Stimulated activated CD8-positive, alpha-beta memory T cell treated with anti-CD3 and anti-CD28 coated beads, Interleukin-2, amount 100 ng/mL, for 48 hours (primary cell): ENCODE data around the gene NOC4L.

Experiments
- DNase-seq, 2 donors: peaks; one replicate each; pipeline ENCODE4 v3.0.0-alpha.2; 2020; ENCODE audit warnings: low read depth in 2 of 2

NOC4L gene

GRCh38 chr12:132170094-132170636 is 25.9 kb downstream of the NOC4L start:
- DNase-seq, result no peak

GRCh38 chr12:132170637-132171292 is 26.5 kb downstream of the NOC4L start:
- no peak for DNase-seq

- DNase-seq, result no peak
Observed at GRCh38 chr12:132171293-132171967, 27.2 kb downstream of the NOC4L start.

- DNase-seq, result no peak
Observed at GRCh38 chr12:132171968-132172521, 27.8 kb downstream of the NOC4L start.

DNA sequence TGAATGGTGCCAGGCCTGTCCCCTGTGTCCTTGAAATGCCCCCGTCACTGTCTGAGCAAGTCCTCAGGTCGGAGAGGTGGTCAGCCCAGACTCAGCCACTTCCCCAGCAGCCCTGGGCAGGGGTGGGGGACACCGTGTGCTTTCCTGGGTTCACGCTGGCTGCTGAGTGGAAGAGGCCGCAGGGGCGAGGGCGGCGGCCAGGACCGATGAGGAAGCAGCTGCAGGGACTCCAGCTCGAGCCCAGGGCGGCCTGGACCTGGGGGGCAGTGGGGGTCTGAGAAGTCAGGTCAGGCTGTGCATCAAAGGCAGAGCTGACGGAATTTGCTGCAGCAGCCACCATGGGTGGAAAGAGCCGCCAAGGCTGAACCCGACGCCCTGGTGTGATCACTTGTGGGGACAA is 28.4 kb downstream of the NOC4L start:
- DNase-seq, result no peak

- DNase-seq, result no peak
Observed at GRCh38 chr12:132173135-132174014, 29.1 kb downstream of the NOC4L start.

DNA sequence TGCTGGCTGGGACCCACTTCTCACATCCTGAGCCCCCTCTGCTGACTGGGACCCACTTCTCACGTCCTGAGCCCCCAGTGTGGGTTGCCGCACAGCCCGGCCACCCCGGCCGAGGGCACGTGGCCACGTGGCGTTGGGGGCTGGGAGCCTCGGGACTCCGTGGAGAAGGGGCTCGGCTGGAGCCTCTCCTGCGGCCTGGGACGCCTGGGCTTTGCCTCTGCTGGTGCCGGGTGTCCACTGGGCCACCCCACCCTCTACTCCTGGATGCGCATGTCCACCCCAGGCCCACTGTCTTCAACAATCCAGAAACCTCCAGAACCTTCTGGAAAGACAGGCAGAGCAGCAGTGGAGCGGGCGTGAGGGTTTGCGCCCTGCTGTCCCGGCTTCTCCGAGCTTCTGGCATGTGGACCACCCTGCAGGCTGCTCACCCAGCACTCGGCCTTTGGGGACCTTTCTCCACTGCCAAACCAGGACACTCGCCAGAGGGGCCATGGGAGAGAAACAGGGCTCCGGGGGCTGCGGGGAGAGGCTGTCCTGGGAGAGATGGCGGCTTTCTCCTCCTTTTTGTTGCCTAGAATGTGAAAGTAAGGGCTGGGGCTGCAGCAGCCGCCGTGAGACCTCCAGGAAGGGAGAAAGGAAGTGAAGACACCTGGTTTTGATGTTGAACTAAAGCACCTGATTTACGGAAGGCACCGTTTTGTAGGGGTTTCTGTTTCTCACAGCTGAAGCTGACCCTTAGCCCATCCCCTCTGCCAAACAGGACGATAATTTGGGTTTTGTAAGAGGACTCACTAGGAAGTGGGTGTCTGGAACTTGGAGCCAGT is 30.0 kb downstream of the NOC4L start:
- no peak for DNase-seq

- DNase-seq, result no peak
Observed at GRCh38 chr12:132174839-132175490, 30.7 kb downstream of the NOC4L start.

- DNase-seq, result no peak
Observed at GRCh38 chr12:132175496-132176384, 31.5 kb downstream of the NOC4L start.

- DNase-seq, result no peak
Observed at GRCh38 chr12:132176385-132176919, 32.2 kb downstream of the NOC4L start.

GRCh38 chr12:132176920-132177551 is 32.8 kb downstream of the NOC4L start:
- no peak for DNase-seq

GRCh38 chr12:132178316-132178715 is 34.1 kb downstream of the NOC4L start:
- no peak for DNase-seq

GRCh38 chr12:132178801-132179401 is 34.6 kb downstream of the NOC4L start:
- no peak for DNase-seq

DNA sequence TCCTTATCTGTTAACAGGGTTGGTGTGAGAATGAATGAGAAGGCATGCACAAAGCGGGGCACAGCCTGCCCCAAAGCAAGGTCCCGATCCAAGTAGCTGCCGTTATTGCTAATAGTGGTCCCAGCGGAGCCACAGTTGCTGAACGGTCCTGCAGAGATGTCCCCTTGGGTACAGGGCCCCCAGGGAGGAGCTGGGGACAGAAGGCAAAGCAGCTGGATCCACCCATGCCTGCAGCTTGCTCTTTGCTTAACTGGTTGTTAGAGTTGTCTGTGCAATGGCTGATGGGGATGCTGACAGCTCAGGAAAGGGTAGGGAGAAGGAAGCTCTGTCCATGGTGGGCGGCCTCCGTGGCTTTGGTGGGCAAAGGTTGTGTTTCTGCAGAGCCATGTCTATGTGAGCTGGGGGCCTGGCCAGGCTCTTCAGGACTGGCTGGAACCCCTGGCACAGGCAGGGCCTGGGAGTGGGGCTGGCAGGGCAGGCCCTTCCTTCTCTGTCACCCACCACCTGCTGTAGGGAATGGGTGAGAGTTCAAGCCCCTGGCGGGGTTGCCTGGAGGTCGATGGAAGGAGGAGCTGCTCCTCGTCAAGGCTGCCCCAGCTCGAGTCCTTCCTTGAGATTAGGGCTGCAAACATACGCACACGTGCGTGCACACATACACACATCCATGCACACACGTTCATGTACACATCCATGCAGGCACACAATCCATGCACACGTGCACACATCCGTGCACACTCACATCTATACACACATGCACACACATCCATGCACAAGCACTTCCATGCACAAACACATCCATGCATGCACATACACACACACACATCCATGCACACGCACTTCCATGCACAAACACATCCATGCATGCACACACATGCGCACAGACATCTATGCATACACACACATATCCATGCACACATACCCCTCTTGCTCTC is 35.4 kb downstream of the NOC4L start:
- no peak for DNase-seq

DNA sequence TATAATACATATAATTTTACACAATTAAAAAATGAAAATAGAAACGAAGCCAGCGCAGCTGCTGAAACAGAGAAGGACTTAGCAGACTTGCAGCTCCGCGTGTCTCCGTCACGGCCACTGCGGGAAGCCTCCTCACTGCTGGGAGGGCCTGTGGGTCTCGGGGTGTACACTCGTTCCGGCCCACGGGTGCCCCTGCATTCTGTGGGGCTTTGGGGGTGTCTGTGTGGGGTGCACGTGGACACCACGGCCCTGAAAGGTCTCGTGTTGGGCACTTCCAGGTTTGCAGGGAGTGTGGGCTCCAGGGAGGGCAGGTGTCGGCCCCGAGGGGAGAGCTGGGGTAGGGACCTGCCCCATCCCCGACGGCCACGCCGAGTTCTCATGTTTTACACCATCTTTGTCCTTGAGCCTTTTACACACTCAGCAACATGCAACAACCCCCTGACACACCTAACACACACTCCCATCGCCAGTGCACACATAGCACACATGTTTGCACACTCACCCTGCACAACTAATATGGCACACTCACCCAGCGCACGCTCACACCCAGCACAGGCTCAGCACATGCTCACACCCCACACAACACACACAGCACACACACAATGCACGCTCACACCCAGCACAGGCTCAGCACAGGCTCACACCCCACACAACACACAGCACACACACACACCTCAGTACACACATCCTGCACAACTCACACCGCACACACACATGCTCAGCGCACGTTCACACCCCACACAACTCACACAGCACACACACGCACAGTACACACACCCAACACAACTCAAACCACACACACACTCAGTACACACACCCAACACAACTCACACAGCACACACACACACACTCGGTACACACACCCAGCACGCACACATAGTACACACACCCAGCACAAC is 36.6 kb downstream of the NOC4L start:
- no peak for DNase-seq

DNA sequence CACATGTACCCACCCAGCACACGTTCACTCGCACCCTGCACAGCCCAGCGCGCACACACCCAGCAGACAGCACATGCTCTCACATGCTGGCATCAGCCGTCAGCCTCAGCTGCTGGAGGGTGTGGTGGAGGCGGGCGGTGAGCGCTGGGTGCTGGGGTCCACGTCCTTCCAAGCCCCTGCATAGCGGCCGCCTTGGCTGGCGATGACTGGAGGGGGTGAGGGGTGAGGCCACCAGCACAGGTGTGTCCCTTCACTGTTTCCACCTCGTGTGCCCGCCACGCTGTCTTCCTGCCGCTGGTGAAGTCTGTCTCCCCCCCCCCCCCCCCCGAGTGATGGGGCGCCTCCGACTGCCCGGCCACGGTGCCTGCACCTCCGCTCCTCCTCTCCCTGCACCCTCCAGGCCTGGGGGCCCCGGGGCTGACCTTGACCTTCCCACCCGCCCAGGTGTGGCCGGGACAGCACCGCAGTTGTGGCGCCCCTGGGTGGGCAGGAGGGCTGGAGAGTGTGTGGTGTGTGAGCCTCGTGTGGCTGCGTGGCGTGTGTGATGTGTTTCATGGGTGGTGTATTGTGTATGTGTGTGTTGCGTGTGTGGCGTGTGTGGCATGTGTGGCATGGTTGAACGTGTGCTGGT is 37.4 kb downstream of the NOC4L start:
- DNase-seq, result no peak
